Measurements from ENCODE around the gene DOCK4. TPM values are rescaled to one million over a fixed set of nuclear protein-coding genes. Genes with fewer than 3 reads are reported as not detected.

DOCK4 gene
- total RNA-seq, 1 donor from 2014 or later: 32.2 TPM

DNA sequence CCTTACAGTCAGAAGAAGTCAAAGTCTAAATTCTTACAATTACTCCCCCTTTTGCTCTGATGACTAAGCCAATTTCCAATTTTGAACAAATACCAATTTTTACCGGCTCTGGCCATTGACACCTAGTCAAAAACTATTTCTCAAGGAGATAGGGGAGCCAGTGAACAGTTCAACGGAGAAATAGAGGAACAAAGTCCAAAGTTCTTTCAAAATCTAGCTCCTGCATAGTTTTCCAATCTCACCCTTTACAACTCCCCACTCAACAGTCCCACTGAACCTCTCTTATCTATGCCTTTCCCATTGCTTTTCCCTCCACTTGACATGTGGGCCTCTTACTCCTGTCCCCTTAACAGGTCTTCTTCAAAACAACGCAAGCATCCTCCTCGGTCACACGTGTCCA, 192.9 kb downstream of the DOCK4 start:
- Mint-ChIP-seq H3K27me3 (ENCODE audit: low read depth, unreplicated experiment) (no peaks in the 10 kb centered on the region), H3K9me3 (ENCODE audit: unreplicated experiment) (peaks cover 2% of the 10 kb centered on the region), H3K36me3 (ENCODE audit: low read depth, unreplicated experiment) (no peaks in the 10 kb centered on the region), H3K27ac (ENCODE audit: unreplicated experiment) (no peak overlapping the region), H3K4me3 (ENCODE audit: unreplicated experiment) (no peak overlapping the region), H3K4me1 (ENCODE audit: low read depth, unreplicated experiment) (peaks cover 7% of the 10 kb centered on the region)
- no peaks in the 10 kb centered on the region for H3K9me3 ChIP-seq (ENCODE audit: insufficient read depth, low read depth, low read length)
- no peak for TF ChIP-seq EZH2 (IDR thresholded peaks at IDR 0.05; ENCODE audit: insufficient read depth, low read length)
- TF ChIP-seq, protein P1, sequence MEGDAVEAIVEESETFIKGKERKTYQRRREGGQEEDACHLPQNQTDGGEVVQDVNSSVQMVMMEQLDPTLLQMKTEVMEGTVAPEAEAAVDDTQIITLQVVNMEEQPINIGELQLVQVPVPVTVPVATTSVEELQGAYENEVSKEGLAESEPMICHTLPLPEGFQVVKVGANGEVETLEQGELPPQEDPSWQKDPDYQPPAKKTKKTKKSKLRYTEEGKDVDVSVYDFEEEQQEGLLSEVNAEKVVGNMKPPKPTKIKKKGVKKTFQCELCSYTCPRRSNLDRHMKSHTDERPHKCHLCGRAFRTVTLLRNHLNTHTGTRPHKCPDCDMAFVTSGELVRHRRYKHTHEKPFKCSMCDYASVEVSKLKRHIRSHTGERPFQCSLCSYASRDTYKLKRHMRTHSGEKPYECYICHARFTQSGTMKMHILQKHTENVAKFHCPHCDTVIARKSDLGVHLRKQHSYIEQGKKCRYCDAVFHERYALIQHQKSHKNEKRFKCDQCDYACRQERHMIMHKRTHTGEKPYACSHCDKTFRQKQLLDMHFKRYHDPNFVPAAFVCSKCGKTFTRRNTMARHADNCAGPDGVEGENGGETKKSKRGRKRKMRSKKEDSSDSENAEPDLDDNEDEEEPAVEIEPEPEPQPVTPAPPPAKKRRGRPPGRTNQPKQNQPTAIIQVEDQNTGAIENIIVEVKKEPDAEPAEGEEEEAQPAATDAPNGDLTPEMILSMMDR (IDR thresholded peaks at IDR 0.05; ENCODE audit: insufficient read depth, low read depth, low read length): no peak
- H3K4me1 ChIP-seq (ENCODE audit: insufficient read depth, low read length): no peaks in the 10 kb centered on the region
- H3K36me3 ChIP-seq (ENCODE audit: insufficient read depth, low read length): no peaks in the 10 kb centered on the region
- no peaks in the 10 kb centered on the region for H3K79me2 ChIP-seq (ENCODE audit: insufficient read depth, low read length)
- no peak overlapping the region for H3K9ac ChIP-seq (ENCODE audit: low read length)
- DNase-seq (ENCODE audit: low read depth): no peak
- no peak for FAIRE-seq
- no peak overlapping the region for H2AFZ ChIP-seq (ENCODE audit: low read depth, low read length)
- H3K27ac ChIP-seq (ENCODE audit: low read depth, low read length): no peak overlapping the region
- H3K4me3 ChIP-seq (ENCODE audit: insufficient read depth, low read depth, low read length): no peak overlapping the region
- H4K20me1 ChIP-seq (ENCODE audit: insufficient read depth, low read length): no peaks in the 10 kb centered on the region
- no peak overlapping the region for H3K4me2 ChIP-seq (ENCODE audit: low read length)
- H3K27me3 ChIP-seq (ENCODE audit: insufficient read depth, low read length): no peaks in the 10 kb centered on the region

DNA sequence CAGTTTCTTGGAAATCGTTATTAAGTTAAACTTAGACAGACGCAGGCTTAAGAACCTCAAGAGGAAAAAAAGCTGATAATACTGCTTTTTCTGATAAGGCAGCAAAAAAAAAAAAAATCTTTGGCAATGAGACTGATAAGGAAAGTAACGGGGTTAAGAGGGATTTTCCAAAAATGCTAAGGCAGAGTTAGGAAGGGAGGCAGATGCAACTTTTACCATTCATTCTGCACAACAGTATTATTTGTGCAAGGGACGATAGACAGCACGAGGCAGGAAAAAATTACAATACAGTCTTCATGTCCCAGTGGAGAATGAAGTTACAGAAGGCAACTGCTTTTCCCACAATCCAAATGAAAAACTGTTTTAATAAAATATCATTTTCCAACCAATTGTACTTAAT, 194.0 kb downstream of the DOCK4 start:
- Histone ChIP-seq H2AFZ (ENCODE audit: low read depth, low read length) (no peak overlapping the region), H3K79me2 (ENCODE audit: insufficient read depth, low read length) (no peaks in the 10 kb centered on the region), H3K27me3 (ENCODE audit: insufficient read depth, low read length) (no peaks in the 10 kb centered on the region), H3K4me2 (ENCODE audit: low read length) (no peak overlapping the region), H3K36me3 (ENCODE audit: insufficient read depth, low read length) (no peaks in the 10 kb centered on the region), H3K4me1 (ENCODE audit: insufficient read depth, low read length) (no peaks in the 10 kb centered on the region), H3K9me3 (ENCODE audit: insufficient read depth, low read depth, low read length) (no peaks in the 10 kb centered on the region), H3K27ac (ENCODE audit: low read depth, low read length) (no peak overlapping the region), H4K20me1 (ENCODE audit: insufficient read depth, low read length) (no peaks in the 10 kb centered on the region), H3K9ac (ENCODE audit: low read length) (no peak overlapping the region), H3K4me3 (ENCODE audit: insufficient read depth, low read depth, low read length) (no peak overlapping the region)
- no peak for FAIRE-seq
- H3K27me3 Mint-ChIP-seq (ENCODE audit: low read depth, unreplicated experiment): no peaks in the 10 kb centered on the region
- H3K36me3 Mint-ChIP-seq (ENCODE audit: low read depth, unreplicated experiment): no peaks in the 10 kb centered on the region
- no peak for DNase-seq (ENCODE audit: low read depth)
- H3K9me3 Mint-ChIP-seq (ENCODE audit: unreplicated experiment): peaks cover 2% of the 10 kb centered on the region
- TF ChIP-seq, protein P1 (IDR thresholded peaks at IDR 0.05; ENCODE audit: insufficient read depth, low read depth, low read length): no peak
- no peak overlapping the region for H3K4me3 Mint-ChIP-seq (ENCODE audit: unreplicated experiment)
- H3K27ac Mint-ChIP-seq (ENCODE audit: unreplicated experiment): no peak overlapping the region
- H3K4me1 Mint-ChIP-seq (ENCODE audit: low read depth, unreplicated experiment): peaks cover 7% of the 10 kb centered on the region

DNA sequence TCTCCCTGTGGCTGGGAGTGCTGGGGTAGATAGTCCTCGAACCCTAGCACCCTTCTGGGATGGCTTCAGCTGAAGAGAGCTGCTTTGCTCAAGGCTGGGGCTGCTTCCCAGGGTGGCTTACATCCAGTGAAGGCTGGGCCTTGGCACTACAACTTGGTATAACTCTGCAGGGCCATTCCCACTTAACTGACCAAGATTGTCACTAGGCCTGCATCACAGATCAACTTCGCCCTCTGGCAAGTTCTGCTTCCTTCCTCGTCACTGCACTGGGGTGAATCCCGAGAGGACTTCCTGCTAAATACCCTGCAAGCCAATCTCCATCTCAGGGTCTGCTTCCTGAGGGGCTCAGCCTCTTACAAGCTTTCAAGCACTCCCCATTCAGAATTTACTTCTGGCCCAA, 195.2 kb downstream of the DOCK4 start:
- no peak for DNase-seq (ENCODE audit: low read depth)
- Histone ChIP-seq H3K9me3 (ENCODE audit: insufficient read depth, low read depth, low read length) (no peaks in the 10 kb centered on the region), H4K20me1 (ENCODE audit: insufficient read depth, low read length) (no peaks in the 10 kb centered on the region), H3K9ac (ENCODE audit: low read length) (no peak overlapping the region), H3K36me3 (ENCODE audit: insufficient read depth, low read length) (no peaks in the 10 kb centered on the region), H3K79me2 (ENCODE audit: insufficient read depth, low read length) (no peaks in the 10 kb centered on the region), H3K4me2 (ENCODE audit: low read length) (no peak overlapping the region), H3K4me3 (ENCODE audit: insufficient read depth, low read depth, low read length) (no peak overlapping the region), H3K27ac (ENCODE audit: low read depth, low read length) (no peak overlapping the region), H2AFZ (ENCODE audit: low read depth, low read length) (no peak overlapping the region), H3K27me3 (ENCODE audit: insufficient read depth, low read length) (no peaks in the 10 kb centered on the region), H3K4me1 (ENCODE audit: insufficient read depth, low read length) (no peaks in the 10 kb centered on the region)
- Mint-ChIP-seq H3K4me3 (ENCODE audit: unreplicated experiment) (no peak overlapping the region), H3K4me1 (ENCODE audit: low read depth, unreplicated experiment) (peaks cover 7% of the 10 kb centered on the region), H3K36me3 (ENCODE audit: low read depth, unreplicated experiment) (no peaks in the 10 kb centered on the region), H3K27me3 (ENCODE audit: low read depth, unreplicated experiment) (no peaks in the 10 kb centered on the region), H3K27ac (ENCODE audit: unreplicated experiment) (no peak overlapping the region), H3K9me3 (ENCODE audit: unreplicated experiment) (peaks cover 2% of the 10 kb centered on the region)
- TF ChIP-seq EZH2 (IDR thresholded peaks at IDR 0.05; ENCODE audit: insufficient read depth, low read length): no peak
- TF ChIP-seq, protein P1 (IDR thresholded peaks at IDR 0.05; ENCODE audit: insufficient read depth, low read depth, low read length): no peak
- no peak for FAIRE-seq
